ENCODE results near the gene PTPRK.

GRCh38 chr6:128127650-128128049, 392.7 kb downstream of the PTPRK start:
- TF ChIP-seq CTCF (IDR thresholded peaks at IDR 0.05 in 4 of 5, conservative IDR thresholded peaks at IDR 0.05 in 1 of 5) (no peak), POLR2A (IDR thresholded peaks at IDR 0.05) (no peak)
